Stimulated activated CD8-positive, alpha-beta memory T cell treated with anti-CD3 and anti-CD28 coated beads, Interleukin-12 subunit alpha, Interleukin-12 subunit beta, amount 100 ng/mL, for 1 hour (primary cell): ENCODE measurements around the gene PRR18.

Experiments used
- DNase-seq: peaks from one replicate; pipeline ENCODE4 v3.0.0-alpha.2; 2020; ENCODE audit warnings: low read depth

The PRR18 gene

DNA sequence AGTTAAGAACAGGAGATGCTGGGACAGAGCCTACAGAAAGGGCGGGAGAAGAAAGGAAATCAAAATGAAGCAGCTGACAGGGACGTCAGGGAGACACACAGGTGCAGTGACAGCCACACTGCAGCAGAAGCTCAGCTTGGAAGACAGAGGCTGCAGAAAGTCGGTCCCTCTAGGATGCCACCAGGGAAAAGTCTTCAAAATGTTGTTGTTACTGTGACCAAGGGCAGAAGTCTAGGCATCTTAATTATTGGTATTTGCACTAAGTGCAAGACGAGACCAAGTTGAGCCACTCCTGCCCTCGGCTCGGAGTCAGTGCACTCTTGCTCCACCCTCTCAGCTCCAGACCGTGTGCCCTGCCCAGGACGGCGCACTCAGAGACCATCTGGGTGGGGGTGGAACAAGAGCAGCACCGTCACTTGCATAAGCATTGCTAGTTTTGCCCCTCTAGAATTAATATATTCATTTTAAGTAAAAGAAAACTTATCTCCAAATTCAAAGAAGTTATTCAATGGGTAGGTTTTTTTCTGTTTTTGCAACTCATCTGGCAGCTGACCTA lies 2.6 kb downstream of the PRR18 start:
- no peak for DNase-seq

DNA sequence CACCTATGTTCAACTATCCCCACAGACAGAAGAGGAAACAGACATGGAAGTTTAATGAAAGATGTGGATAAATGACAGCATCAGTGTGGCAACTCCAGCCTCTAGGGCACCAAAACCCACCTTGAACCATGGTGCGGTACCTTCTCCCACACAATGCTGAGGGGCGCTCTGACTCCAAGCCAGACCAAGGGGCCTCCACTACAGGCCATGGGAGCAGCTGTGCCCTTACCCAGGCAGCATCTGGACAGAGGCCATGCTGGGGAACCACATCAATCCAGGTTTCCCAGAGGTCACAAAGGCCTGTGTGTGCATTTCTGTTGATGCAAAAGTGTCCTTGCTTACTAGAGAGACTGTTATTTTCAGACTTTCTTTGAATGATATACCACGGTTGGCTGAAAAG lies 4.1 kb downstream of the PRR18 start:
- no peak for DNase-seq

DNA sequence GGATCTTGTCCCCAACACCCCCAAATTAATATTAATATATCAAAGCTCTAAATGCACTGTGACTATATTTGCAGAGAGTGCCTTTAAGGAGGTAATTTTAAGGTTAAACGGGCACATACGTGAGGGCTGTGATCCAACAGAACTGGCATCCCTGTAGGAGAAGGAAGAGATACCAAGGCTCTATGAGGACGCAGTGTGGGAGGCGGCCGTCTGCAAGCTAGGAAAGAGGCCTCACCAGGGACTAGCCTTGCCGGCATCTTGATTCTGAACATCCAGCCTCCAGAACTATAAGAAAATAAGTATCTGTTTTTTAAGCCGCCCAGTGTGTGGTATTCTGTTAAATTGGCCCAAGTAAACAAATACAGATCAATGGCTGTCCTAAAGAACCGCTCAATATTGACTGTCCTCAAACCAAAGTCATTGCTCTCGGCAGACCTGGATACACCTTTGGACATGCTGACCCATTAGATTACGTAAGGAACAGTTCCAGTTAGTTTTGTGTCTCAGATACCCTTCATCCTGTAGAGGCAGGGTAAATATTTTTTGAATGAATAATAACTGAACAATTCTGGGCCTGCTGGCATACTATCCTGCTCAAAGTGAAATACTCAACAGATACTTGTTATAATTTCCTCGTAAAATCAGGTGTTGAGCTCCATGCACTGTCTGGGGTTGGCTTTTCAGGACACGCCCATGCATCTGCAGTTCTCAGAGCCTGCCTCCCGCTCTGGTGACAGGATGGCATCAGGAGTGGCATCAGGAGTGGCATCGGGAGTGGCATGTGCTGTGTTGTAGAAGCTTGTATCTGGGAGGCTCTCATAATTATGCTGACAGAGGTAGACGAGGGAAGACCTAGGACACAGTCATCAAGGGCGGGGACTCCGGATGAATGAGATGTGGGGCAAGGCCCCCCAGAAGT lies 6.3 kb downstream of the PRR18 start:
- no peak for DNase-seq

DNA sequence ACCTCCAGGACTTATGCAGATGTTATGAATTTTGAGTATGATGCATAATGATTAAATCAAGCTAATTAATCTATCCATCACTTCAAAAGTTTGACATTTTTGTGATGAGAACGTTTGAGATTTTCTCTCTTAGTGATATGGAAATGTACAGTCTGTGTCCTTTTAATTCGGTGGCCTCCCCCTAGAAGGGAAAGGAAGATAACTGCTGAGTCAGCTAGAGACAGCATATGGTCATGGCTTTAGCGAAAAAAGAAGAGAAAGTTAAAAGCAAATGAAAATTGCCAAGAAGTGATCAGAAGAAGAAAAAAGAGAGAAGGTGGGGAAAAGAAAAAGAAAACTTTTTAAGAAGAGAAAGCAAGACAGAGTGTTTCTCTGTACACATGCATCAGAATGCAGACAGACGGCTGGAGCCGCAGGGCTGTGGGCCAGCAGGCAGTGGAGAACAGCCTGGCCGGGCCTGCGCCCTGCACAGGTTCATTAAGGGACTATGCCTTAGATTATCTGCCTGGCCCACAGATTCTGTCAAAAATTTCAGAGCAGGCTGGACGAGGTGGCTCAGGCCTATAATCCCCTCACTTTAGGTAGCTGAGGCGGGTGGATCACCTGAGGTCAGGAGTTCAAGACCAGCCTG lies 7.7 kb downstream of the PRR18 start:
- DNase-seq: no peak

DNA sequence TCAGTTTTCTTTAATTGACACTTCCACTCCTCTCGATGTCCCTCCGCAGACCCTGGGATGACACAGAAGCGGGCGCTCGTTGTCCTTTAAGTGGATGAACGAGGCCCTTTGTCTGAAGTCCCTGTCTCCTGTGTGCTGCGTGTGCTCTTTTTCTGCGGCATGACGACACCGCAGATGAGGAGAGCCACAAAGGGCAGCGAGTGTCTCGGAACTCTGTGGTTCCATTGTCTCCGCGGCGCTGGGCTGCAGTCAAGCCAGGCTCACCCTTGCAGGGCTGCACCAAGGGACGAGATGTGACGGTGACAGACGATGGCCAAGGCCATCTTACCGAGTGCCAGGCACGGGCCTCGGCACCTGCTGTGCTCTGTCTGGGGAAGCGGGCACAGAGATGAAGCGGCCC lies 10.6 kb downstream of the PRR18 start:
- DNase-seq: no peak

DNA sequence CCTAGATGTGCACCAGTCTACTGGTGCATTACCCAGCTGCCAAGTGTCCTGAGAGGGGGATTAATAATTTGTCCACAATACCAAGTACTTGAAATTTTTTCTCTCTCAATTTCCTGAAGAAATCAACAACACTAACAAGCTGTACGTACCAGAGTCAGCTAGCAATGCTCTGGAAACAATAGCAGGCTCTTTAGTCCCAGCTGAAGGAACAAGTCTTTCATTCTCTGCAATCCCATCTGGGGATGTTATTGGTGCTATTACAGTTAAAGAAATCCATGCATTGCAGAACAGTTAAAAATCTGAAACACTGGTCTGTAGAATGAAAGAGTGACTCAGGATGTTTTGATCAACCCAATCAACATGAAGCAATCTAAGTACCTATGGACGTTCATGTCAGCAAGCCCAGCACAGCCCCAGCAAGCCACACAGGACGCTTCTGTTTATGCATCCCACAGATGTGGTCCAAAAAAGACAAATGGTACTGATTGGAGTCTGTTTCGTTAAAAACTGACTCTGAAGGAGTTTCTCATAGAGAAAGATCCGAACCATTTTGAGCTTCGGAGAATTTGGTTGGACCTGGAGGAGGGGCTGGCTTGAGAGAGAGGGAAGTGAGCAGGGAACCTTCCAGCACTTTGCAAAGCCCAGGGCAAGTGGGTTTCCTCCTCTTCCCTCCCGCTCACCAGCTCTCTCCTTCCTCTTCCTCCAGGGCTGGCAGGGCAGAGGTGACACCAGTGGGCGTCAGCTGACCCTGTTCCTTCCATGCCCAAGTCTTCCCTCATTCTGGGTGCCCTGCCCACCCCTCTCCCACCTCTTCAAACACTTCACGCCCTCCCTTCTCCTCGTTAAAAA lies 11.9 kb downstream of the PRR18 start:
- DNase-seq: no peak

DNA sequence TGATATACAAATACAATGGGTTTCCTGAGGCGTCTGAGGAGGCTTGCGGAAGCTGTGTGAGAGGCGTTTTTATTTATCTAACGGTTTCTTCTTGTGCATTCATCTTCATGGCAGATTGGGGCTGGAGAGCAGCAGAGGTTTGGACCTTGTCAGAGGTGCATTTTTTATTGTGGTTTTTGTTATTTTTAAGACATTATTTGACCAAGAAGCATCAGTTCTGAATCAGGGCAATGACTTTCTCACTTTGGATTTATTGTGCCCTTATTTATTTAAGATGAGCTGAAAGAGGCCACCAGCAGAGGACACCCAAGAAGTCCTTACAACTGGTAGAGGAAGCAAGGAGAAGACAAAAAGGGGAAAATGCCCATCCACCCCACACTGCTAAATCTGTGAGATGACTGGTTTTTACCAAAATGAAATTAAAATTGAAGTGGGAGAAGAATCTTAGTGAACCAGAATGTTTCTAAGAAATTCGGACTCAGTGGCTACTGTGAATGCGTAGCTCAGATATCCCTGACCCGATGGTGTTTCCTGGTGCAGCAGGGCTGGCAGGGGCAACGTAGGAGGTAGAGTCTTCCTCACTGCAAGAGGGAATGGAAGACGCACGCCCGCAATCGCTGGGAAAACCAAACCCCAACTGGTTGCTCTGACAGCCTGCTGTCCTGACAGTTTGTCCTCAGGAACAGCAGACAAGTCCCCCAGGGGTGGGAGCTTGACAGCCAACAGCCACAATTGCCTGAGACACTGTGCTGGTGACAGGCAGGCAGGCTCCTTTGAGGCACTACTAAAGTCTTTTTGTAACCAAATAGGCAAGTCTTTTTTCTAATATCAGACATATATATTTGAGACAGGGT lies 14.2 kb downstream of the PRR18 start:
- DNase-seq: no peak

DNA sequence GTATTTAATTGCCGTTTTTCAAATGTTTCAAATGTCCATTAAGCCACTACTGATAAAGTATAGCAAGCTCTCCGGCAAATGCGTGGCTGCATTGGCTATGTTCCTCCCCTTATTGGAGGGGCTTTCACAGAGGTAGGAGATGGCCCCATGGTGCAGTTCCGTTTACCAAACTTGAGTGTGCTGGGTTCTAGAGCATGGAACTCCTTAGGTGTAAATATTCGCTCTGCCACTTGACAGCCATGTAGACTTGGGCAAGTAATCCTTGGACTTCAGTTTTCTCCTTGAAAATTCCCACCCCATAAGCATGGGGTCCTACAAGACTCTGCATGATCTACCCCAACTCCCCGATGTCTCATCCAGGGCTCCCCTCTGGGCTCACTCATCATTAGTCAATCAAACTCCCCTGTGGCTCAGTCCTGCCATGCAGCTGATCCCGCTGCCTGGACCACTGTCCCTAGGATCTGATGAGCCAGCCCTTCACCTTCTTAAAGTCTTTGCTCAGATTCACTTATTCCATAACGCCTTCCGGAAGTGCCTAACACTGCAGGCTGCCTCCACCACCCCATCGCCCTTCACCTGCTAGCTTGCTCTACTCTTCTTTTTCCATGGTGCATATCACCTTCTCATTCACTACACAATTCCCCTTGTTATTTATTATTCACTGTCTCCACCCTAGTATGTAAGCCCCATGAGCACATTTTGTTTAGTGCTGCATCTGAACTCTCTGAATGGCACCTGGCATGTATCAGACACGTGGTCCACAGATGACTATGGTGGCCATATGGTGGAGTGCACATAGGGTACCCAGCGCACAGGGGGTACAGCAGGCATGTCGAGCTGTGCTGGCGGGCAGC lies 18.8 kb downstream of the PRR18 start:
- no peak for DNase-seq

DNA sequence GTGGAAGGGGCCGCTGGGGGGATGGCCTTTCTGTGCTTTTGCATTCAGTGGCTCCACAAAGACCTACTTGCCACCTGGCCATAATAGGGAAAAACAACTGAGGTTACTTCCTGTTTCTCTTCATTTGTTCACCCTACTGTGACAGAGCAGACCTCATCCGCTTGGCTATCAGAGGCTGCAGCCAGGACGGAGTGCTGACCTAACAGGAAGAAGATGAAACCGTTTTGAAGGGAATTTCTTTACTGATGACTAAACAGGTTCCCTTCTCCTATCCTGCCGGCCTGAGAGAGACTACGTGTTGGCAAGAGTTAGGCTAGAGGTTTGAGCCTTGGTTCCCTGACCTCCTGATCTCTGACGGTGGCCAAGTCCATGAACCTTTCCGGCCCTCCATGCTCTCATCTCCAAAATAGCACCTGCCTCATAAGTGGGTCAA lies 21.3 kb downstream of the PRR18 start:
- DNase-seq: no peak

DNA sequence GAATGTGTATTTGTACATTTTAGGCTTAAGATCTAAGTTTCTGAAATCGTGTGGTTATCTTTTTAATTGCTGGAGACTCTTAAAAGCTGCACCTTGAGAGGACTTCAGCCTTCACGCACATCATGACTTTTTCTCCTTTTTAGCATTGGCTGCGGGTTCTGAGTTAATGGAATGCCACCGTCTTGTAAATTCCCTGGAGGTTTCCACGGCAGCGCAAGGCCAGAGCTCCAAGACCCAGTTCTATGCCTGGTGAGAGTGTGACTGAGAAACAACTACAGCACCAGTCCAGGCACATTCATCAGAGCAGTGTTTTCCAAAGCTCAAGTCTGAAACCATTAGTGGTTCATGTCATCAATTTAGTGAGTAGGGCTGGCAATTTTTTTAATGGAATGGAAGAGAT lies 23.0 kb downstream of the PRR18 start:
- no peak for DNase-seq

DNA sequence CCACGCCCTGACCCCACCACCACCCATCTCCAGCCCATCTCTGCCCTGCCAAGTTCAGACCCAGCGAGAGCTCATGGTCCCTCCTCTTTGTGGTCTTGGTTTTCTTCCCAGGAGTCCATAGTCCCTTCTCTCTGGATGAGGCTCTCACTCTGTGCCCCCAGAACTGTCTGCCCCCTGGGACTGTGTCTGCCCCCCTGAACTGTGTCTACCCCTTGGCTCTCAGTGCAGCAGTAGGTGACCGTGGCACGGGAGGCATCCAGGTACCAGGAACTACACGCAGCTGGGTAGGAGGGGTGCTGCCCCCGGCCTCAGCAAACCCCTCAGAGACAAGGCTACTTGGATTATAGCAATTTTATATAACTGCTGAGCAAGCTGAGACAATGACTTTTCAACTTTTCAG lies 23.6 kb downstream of the PRR18 start:
- no peak for DNase-seq

DNA sequence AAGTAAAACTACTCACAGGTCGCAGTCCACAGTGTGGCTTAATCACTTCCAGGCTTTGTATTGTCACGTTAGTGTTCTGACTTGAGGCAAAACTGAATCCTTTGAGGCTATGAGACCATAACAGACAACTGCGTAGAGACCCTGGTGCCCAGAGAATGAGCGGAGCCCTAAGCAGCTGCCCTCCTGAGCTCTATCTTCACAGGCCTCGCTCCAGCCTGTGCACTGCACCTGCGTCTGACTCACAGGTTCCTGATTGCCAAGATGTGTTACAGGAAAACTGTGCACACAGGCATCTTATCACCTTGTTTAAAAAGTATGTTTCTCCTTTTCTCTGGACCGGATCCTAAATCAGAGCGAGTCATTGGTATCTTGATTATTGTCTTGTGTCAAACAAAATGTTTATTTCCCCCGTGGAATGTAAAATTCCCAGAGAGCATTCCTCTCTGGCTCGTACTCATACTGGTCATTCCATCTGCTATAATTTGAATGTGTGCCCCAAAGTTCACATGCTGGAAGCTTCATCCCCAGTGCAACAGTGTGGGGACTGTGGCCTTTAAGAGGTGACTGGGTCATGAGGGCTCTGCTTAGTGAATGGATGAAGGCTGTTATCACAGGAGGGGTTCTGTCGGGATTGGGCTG lies 25.7 kb downstream of the PRR18 start:
- no peak for DNase-seq

DNA sequence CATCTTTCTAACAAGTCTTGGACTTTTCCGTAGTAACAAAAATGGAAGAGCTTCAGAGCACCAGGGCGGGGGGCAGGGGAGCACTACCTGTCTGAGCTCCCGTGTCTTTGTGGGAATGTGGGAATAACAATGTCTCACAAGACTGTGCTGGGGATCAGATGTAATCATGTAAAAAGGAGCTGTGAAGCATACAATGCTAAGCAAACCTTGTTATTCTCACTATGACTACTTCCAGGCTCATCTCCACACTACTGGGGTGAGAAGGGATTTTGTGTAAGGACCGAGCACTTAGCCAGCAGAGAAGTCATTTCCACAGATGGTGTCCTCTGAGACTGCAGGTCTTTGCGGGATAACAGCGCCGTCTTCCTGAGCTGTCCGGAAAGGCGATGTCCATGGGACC lies 27.1 kb downstream of the PRR18 start:
- DNase-seq: no peak

DNA sequence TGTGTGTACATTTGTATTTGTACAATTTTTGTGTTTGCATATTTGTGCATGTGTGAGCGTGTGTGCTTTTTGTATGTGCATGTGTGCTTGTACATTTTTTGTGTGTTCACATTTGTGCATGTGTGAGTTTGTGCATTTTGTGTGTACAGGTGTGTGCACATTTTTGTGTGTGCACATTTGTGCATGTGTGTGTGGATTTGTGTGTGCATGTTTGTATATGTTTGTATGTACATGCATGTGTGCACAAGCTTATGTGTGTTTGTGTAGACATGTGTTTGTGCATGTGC lies 28.9 kb downstream of the PRR18 start:
- no peak for DNase-seq

DNA sequence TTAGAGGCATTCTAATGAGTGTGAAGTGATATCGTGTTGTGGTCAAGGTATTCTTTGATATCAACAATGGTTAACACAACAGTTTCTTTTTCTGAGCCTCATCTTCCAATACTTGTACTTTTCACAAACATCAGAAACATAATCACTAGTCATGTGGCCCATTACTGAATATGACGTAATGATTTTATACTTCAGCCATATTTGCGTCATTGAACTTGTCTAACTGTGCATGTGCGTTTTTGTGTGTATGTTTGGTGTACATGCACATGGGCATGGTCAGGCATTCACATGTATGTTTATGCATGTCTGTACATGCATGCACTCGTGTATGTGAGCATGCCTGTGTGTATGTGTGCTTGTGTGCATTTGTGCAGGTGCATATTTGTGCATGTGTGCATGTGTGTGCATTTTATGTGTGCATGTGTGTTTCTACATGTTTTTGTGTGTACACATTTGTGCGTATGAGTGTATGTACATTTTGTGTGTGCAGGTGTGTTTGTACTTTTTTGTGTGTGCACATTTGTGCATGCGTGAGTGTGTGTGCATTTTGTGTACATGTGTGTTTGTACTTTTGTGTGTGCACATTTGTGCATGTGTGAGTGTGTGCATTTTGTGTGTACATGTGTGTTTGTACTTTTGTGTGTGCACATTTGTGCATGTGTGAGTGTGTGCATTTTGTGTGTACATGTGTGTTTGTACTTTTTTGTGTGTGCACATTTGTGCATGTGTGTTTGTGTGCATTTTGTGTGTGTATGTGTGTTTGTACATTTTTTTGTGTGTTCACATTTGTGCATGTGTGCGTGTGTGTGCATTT lies 29.4 kb downstream of the PRR18 start:
- no peak for DNase-seq

DNA sequence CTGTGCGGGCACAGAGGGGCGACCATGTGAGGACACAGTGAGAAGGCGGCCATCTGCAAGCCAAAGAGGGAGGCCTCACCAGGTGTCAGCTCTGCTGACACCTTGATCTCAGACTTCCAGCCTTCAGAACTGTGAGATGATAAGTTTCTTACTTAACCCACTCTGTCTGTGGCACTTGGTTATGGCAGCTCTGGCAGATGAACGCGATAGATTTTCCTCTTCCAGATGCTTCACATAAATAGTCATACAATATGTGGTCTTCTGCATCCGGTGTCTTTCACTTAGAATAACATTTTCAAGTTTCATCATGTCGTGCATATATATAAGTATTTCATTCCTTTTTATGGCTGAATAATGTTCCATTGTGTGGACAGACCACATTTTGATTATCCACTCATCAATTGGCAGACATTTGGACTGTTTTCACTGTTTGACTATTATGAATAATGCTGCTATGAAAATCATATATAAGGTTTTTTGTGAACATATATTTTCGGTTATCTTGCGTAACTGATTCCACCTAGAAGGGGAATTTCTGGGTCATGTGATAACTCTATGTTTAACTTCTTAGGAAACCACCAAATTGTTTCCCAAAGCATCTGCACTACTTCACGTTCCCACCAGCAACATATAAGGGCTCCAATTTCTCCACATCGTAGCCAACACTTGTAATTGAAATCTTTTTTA lies 30.2 kb downstream of the PRR18 start:
- DNase-seq: no peak

DNA sequence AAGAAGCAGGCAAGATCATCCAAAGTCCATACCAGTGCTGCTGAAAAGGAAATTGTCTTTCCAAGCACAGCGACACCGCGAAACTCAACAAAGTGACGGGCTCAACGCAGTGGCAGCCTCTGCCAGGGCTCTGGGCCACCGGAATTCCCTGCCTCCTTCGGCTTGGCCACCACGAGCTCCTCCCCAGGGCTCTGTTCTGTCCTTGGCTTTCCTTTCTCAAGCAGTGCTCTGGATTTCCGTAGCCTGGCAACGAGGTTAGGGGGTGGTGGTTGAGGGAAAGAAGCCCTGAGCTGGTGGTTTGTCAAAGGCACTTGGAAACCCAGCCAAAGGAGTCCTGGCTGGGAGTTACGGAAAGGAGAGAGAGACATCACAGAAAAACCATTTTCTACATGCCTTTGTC lies 31.2 kb downstream of the PRR18 start:
- DNase-seq: no peak

DNA sequence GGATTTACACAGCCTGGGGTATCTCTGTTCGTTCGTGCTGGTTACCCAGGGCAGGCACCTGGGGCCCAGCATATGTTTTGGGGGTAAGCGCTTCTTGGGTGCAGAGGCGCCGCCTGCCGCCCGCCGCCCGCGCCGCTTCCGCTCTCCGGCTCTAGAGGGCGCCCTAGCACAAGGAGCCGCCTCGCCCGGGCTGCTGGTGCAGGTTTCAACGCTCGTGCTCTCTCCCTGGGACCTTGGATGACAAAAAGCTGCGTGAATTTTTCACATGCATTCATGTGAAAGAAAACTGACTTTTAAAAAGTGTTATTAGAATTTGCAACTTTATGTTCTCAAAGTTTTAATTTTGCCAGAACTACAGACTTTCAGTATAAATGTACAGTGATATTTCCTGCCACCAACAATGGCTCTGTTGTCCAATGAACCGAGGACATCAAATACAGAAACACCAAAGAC lies 32.5 kb downstream of the PRR18 start:
- peak; percentile 75 for DNase-seq
